Measurements from ENCODE around the gene ZNF791.
A peak's percentile ranks its signal among the peaks of the same experiment; 100 is the strongest.
"Not testable (repeated sequence)": the region's sequence is repeated elsewhere in the genome, so short reads cannot be mapped to it uniquely, and the experiment has no call there.

Gene ZNF791

DNA sequence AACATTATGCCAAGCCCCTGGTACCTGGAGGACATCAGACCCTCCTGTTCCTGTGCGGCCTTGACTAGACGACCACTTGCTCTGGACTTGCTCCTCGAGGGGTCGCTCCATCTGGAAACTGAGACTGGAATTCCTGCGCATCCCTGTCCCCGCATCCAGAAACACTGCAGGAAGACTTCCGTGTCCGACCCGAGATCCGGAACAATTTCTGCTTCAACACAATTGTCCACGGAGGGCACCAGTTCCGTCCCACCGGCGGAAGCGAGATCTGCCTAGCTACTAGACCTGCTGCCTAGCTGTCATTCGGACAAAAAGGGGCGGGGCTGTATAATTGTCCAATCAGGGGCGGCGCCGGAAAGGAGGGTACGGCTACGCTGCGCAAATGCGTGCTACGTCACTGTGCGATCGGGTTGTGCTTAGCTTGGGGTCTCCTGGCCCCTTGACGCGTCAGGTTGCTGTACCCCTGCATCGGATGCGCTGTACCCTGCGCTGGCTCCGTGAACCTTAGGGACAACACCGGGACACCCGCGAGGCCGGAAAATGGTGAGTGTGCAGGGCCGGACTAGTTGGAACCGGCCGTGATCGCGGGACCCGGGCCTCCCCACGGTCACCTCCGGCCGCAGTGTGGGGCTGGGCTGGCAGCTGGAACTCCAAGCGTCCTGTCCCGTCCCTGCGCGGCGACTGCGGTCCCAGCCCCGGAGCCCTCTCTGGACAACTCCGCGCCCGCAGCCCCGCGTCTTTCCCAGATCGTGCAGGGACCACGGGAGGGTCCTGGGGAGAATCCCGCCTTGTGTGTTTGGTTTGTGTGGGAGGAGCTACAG, at the start of gene ZNF791, which contains the start of gene ZNF490:
Gene ZNF791 (plus strand): TSS at position 381 of the 821 bp plus-strand sequence. CDS start 160 bp downstream, at position 541.
Gene ZNF490 (minus strand): TSS at position 274 of the 821 bp plus-strand sequence. CDS start 133 bp downstream, at position 141.
- Mint-ChIP-seq H3K4me1 (peaks cover 22 to 43% of the 10 kb centered on the region in 2 donors), H3K27me3 (no peaks in the 10 kb centered on the region), H3K9me3 (no peaks in the 10 kb centered on the region), H3K4me3 (peak within 1 kb of the TSS; percentile 100), H3K36me3 (peaks cover 25 to 30% of the 10 kb centered on the region in 2 donors), H3K27ac (peak within 1 kb of the TSS; percentile 100)
- DNase-seq, result peak; percentile 96
- peak; percentile 86 to 90 for ATAC-seq (replicated peaks)

DNA sequence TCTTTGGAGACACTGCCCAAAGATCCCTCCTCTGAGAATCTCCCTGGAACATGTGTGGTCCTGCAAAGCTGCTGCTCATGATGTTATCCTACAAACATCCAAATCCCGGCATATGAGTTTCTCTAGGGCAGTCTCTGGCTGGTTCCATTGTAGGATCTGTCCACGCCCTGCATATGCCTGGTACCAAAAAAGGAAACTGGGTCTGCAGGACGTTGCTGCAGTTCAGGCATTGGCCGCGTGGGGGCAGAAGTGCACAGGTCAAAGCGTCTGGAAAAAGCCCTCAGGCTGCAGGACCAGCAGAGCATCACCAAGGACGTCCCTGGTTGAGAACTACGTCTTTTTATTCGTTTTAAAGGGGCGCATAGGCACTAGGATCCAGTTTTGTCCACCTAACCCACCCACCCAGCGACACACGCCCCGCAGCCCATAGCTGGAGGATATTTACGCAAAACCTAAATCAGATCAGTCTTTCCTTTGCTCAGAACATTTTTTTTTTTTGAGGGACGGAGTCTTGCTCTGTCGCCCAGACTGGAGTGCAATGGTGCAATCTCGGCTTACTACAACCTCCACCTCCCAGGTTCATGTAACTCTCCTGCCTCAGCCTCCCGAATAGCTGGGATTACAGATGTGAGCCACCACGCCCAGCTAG, 46.6 kb upstream of the ZNF791 start:
- Mint-ChIP-seq H3K4me1 (peaks cover 4 to 8% of the 10 kb centered on the region in 2 donors), H3K9me3 (no peaks in the 10 kb centered on the region), H3K27ac (peak overlapping the region; percentile 34), H3K36me3 (no peaks in the 10 kb centered on the region), H3K4me3 (peak overlapping the region; percentile 32 to 53), H3K27me3 (no peaks in the 10 kb centered on the region)
- peak; percentile 84 for DNase-seq
- peak; percentile 92 to 97 for ATAC-seq (replicated peaks)

DNA sequence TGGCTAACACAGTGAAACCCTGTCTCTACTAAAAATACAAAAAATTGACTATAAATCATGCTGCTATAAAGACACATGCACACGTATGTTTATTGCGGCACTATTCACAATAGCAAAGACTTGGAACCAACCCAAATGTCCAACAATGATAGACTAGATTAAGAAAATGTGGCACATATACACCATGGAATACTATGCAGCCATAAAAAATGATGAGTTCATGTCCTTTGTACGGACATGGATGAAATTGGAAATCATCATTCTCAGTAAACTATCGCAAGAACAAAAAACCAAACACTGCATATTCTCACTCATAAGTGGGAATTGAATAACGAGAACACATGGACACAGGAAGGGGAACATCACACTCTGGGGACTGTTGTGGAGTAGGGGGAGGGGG, 44.3 kb upstream of the ZNF791 start:
- H3K27ac Mint-ChIP-seq, H3K36me3 Mint-ChIP-seq: not testable (repeated sequence)

DNA sequence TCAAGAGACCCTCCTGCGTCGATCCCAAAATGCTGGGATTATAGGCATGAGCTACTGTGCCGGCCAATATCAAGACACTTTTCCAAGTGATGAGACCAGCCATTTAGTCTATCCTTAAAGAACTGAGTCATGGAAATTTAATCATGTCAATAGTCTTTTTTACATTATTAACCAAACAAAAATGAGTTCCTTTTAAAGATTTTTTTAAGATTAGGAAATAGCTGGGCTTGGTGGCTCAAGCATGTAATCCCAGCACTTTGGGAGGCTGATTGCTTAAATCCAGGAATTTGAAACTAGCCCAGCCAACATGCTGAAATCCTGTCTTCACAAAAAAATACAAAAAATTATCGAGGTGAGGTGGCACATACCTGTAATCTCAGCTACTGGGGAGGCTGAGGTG, 42.8 kb upstream of the ZNF791 start:
- H3K36me3 Mint-ChIP-seq, result peaks cover 0 to 3% of the 10 kb centered on the region in 2 donors
- H3K4me1 Mint-ChIP-seq, result peaks cover 17 to 31% of the 10 kb centered on the region in 2 donors
- H3K9me3 Mint-ChIP-seq, result peaks cover 0 to 2% of the 10 kb centered on the region in 2 donors
- DNase-seq (no peak), ATAC-seq (replicated peaks) (no peak)
- H3K27me3 Mint-ChIP-seq, result no peaks in the 10 kb centered on the region
- no peak overlapping the region for H3K27ac Mint-ChIP-seq
- H3K4me3 Mint-ChIP-seq, result no peak overlapping the region

More for the DNA sequence above, 44.3 kb upstream of the ZNF791 start:
- peaks cover 4 to 15% of the 10 kb centered on the region in 2 donors for H3K4me1 Mint-ChIP-seq
- DNase-seq; H3K4me3 Mint-ChIP-seq; H3K27me3 Mint-ChIP-seq; H3K9me3 Mint-ChIP-seq; ATAC-seq (replicated peaks): not testable (repeated sequence)

DNA sequence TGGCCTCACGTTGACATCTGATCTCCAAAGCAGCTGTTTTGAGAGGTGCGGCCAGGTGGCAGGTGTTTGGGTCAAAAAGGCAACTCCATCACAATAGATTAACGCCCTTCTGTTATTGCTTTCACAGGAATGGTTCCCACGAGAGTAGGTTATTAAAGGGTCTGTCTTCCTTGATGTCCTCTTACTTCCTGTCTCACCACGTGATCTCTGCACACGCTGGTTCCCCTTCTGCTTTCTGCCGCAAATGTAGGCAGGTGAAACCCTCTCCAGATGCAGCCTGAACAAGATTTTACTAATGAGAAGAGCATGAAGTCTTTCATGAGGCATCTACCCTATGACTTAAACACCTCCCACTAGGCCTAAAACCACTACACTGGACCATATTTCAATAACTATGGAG, 36.7 kb upstream of the ZNF791 start:
- H3K4me1 Mint-ChIP-seq, result peaks cover 27 to 43% of the 10 kb centered on the region in 2 donors
- ATAC-seq (replicated peaks), result peak; percentile 98
- H3K27me3 Mint-ChIP-seq, result no peaks in the 10 kb centered on the region
- peak overlapping the region; percentile 90 for H3K27ac Mint-ChIP-seq
- H3K4me3 Mint-ChIP-seq, result peak overlapping the region; percentile 41 to 50
- peaks cover 0 to 2% of the 10 kb centered on the region in 2 donors for H3K9me3 Mint-ChIP-seq
- H3K36me3 Mint-ChIP-seq, result peaks cover 19 to 29% of the 10 kb centered on the region in 2 donors
- peak; percentile 50 for DNase-seq

DNA sequence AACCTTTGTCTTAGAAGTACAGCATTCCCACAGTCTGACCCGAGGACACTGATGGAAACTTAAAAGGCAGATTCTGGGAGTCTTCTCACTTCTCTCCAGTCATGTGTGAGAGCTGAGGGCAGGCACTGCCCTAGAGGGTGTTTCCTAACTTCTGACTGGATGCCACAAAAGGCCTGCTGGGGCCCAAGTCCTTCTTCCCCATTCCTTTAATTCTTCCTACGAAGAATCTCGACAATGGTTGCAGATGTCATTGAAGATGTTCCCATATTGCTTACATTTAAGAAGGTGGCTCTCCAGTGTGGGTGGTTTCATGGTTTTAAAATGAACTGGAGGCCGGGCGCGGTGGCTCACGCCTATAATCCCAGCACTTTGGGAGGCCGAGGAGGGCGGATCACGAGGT, 32.1 kb upstream of the ZNF791 start:
- no peak for DNase-seq
- H3K9me3 Mint-ChIP-seq, result peaks cover 5 to 11% of the 10 kb centered on the region in 2 donors
- H3K36me3 Mint-ChIP-seq, result peaks cover 52 to 66% of the 10 kb centered on the region in 2 donors
- H3K27me3 Mint-ChIP-seq, result no peaks in the 10 kb centered on the region
- H3K27ac Mint-ChIP-seq, result no peak overlapping the region
- no peak overlapping the region for H3K4me3 Mint-ChIP-seq
- H3K4me1 Mint-ChIP-seq, result peaks cover 17 to 18% of the 10 kb centered on the region in 2 donors
- no peak for ATAC-seq (replicated peaks)

DNA sequence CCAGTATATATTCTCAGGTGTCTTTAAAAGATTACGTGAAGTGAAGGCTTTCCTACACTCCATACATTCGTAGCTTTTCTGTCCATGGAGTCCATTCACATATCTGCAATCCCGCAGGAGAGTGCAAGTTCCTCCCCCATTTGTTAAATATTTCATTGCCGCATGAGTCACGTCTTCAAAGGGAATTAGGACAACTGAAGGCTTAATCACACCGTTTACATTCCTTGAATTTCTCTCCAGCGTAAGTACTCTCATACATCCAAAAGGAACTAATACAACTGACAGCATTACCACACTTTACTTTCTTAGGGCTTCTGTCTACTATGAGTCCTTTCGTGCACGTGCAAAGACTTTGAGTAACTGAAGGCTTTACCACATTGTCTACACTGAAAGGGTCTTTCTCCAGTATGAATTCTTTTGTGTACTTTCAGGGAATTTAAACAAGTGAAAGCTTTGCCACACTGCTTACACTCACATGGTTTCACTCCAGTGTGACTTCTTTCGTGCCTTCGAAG, 30.5 kb upstream of the ZNF791 start:
- peaks cover 49 to 62% of the 10 kb centered on the region in 2 donors for H3K36me3 Mint-ChIP-seq
- DNase-seq (no peak), ATAC-seq (replicated peaks) (no peak)
- no peak overlapping the region for H3K27ac Mint-ChIP-seq
- no peaks in the 10 kb centered on the region for H3K27me3 Mint-ChIP-seq
- H3K9me3 Mint-ChIP-seq, result peaks cover 5 to 11% of the 10 kb centered on the region in 2 donors
- no peak overlapping the region for H3K4me3 Mint-ChIP-seq
- peaks cover 3 to 5% of the 10 kb centered on the region in 2 donors for H3K4me1 Mint-ChIP-seq

DNA sequence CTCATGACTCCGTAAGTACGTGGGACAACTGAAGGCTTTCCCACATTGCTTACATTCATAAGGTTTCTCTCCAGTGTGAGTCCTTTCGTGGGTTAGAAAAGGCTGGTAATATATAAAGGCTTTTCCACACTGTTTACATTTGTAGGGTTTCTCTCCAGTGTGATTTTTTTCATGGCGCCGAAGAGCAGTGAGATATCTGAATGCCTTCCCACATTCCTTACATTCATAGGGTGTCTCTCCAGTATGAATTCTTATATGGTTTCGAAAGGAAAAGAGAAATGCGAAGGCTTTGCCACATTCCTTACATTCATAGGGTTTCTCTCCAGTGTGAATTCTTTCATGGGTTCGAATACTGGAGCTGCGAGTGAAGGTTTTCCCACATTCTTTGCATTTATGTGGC, 29.6 kb upstream of the ZNF791 start:
- no peaks in the 10 kb centered on the region for H3K27me3 Mint-ChIP-seq

DNA sequence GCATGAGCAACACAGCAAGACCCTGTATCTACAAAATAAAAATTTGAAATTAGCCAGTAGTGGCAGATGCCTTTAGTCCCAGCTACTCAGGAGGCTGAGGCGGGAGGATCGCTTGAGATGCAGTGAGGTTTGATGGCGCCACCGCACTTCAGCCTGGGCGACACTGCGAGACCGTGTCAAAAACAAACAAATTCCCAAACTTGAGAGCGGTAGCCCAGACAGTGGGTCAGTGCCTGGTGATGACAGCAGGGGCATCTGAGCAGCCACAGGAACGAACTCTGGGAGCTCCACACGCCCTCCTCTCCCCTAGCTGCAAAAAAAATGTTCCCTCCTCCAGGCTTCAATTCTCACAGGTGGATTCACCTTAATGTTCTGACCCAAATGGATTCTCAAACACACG, 14.2 kb upstream of the ZNF791 start:
- Mint-ChIP-seq H3K9me3 (no peaks in the 10 kb centered on the region), H3K4me1 (no peaks in the 10 kb centered on the region), H3K27ac (no peak overlapping the region), H3K36me3 (peaks cover 16 to 24% of the 10 kb centered on the region in 2 donors), H3K4me3 (no peak overlapping the region), H3K27me3 (no peaks in the 10 kb centered on the region)
- DNase-seq (no peak), ATAC-seq (replicated peaks) (no peak)

More for the DNA sequence above, 29.6 kb upstream of the ZNF791 start:
- DNase-seq (no peak), ATAC-seq (replicated peaks) (no peak)
- peaks cover 0 to 2% of the 10 kb centered on the region in 2 donors for H3K4me1 Mint-ChIP-seq
- peaks cover 5 to 11% of the 10 kb centered on the region in 2 donors for H3K9me3 Mint-ChIP-seq
- H3K36me3 Mint-ChIP-seq, result peaks cover 49 to 62% of the 10 kb centered on the region in 2 donors
- H3K27ac Mint-ChIP-seq, result no peak overlapping the region
- H3K4me3 Mint-ChIP-seq, result no peak overlapping the region

DNA sequence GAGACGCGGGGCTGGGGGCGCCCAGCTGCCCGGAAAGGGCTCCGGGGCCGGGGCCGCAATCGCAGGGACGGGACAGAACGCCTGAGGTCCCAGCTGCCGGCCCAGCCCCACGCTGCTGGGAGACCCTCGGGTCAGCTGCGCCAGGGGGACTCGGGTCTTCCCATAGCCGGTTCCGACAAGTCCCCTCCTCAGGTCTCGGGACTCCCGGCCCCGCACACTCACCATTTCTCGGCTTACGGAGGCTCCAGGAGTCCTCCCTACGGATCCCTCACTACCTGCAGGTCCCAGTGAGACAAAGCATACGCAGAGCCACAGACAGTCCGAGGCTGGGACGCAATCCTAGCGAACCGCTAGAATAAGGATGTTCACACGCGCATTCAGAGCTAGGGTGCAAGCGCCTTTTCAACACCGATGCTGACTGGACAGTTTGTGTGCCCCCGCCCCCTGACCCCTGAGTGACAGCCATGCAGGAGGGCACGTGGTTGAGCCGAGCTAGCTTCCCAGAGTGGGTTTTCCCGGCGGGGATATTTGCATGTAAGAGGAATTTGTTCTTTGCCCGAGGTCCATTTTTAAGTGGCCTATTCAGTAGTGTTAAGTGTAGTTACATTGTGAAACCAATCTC, 13.7 kb upstream of the ZNF791 start:
- Mint-ChIP-seq H3K4me3 (no peak overlapping the region), H3K4me1 (no peaks in the 10 kb centered on the region), H3K36me3 (peaks cover 14 to 28% of the 10 kb centered on the region in 2 donors), H3K27me3 (no peaks in the 10 kb centered on the region), H3K27ac (no peak overlapping the region), H3K9me3 (no peaks in the 10 kb centered on the region)
- DNase-seq (no peak), ATAC-seq (replicated peaks) (no peak)

DNA sequence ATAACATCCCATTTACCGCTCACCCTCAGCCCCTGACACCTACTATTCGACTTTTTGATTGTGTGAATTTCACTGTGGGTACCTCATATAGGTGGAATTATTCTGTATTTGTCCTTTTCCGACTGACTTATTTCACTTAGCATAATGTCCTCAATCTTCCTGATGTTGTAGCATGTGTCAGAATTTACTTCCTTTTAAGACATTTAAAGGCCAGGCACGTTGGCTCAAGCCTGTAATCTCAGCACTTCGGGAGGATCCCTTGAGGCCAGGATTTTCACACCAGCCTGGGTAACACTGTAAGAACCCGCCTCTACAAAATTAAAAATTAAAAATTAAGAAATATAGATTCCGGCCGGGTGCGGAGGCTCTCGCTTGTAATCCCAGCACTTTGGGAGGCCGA, 13.1 kb upstream of the ZNF791 start:
- no peaks in the 10 kb centered on the region for H3K9me3 Mint-ChIP-seq
- no peaks in the 10 kb centered on the region for H3K27me3 Mint-ChIP-seq
- H3K36me3 Mint-ChIP-seq, result peaks cover 16 to 29% of the 10 kb centered on the region in 2 donors
- DNase-seq (no peak), ATAC-seq (replicated peaks) (no peak)
- H3K4me3 Mint-ChIP-seq, result no peak overlapping the region
- H3K27ac Mint-ChIP-seq, result no peak overlapping the region
- no peaks in the 10 kb centered on the region for H3K4me1 Mint-ChIP-seq

DNA sequence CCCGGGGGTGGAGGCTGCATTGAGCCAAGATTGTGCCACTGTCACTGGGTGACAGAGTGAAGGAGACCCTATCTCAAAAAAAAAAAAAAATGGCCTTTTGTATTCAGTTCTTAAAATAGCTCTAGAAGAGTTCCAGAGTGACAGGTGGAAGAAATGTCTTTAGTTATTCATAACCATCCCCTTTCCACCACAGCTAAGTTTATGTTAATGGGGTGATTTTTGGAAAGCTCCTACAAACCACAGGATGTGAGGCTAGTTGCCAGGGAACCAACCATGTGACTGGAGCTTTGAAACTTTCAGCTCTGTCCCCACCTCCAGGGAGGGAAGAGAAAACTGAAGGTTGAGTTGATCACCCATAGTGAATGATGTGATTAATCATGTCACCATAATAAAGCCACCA, 7.0 kb upstream of the ZNF791 start:
- peaks cover 12 to 27% of the 10 kb centered on the region in 2 donors for H3K36me3 Mint-ChIP-seq
- no peaks in the 10 kb centered on the region for H3K27me3 Mint-ChIP-seq
- ATAC-seq (replicated peaks) (peak; percentile 99 to 100), DNase-seq (peak; percentile 71)
- H3K27ac Mint-ChIP-seq, result peak overlapping the region; percentile 62
- H3K4me3 Mint-ChIP-seq, result peak overlapping the region; percentile 14 to 17
- no peaks in the 10 kb centered on the region for H3K9me3 Mint-ChIP-seq
- H3K4me1 Mint-ChIP-seq, result peaks cover 4 to 25% of the 10 kb centered on the region in 2 donors

DNA sequence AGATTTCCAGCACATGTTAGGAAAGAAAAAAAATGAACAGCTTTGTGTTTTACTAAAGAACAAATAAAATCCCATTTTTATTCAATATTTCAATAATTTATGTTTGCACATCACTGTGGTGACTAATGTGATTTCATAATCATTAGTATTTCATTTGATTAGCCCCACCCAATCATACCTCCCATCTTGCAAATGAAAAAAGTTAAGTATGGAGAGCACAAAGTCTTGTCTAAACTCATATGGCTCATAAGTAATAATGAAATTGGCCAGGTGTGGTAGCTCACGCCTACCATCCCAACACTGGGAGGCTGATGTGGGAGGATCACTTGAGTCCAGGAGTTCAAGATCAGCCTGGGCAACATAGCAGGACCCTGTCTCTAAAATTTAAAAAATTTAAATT, 3.9 kb upstream of the ZNF791 start:
- peaks cover 12 to 23% of the 10 kb centered on the region in 2 donors for H3K36me3 Mint-ChIP-seq
- H3K27me3 Mint-ChIP-seq, result no peaks in the 10 kb centered on the region
- DNase-seq, result no peak
- no peaks in the 10 kb centered on the region for H3K9me3 Mint-ChIP-seq
- no peak overlapping the region for H3K4me3 Mint-ChIP-seq
- peaks cover 8 to 29% of the 10 kb centered on the region in 2 donors for H3K4me1 Mint-ChIP-seq
- ATAC-seq (replicated peaks), result no peak
- no peak overlapping the region for H3K27ac Mint-ChIP-seq

DNA sequence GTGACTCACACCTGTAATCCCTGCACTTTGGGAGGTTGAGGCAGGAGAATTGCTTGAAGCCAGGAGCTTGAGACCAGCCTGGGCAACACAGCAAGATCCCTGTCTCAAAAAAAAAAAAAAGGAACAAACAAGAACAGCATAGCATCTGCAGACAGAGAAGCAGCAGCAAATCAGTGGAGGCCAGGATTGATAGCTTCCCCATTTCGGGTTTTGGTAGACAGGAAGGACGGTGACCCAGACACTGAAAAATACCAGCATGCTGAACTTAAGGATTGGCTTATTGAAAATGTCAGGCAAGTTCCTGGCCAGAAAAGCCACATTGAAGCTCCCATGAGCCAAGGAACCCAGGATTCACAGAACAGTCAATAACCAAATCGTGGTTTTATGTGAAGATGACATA, 3.1 kb upstream of the ZNF791 start:
- H3K4me1 Mint-ChIP-seq, result peaks cover 10 to 31% of the 10 kb centered on the region in 2 donors

More for the DNA sequence above, 3.1 kb upstream of the ZNF791 start:
- H3K9me3 Mint-ChIP-seq, result no peaks in the 10 kb centered on the region
- H3K36me3 Mint-ChIP-seq, result peaks cover 8 to 19% of the 10 kb centered on the region in 2 donors
- ATAC-seq (replicated peaks) (no peak), DNase-seq (no peak)
- H3K27ac Mint-ChIP-seq, result no peak overlapping the region
- H3K27me3 Mint-ChIP-seq, result no peaks in the 10 kb centered on the region
- H3K4me3 Mint-ChIP-seq, result no peak overlapping the region
